Limb (tissue), 2 donors: ENCODE measurements around the gene ATP6V1G3.
"Not testable (repeated sequence)": the region's sequence is repeated elsewhere in the genome, so short reads cannot be mapped to it uniquely, and the experiment has no call there.

Experiments used
- DNase-seq, 2 donors: peaks; one replicate each; pipeline ENCODE4 v3.0.0-alpha.2; 2016; ENCODE audit errors: extremely low spot score in 2 of 2

ATP6V1G3 gene

GRCh38 chr1:198497326-198498102 lies 43.0 kb downstream of the ATP6V1G3 start:
- no peak for DNase-seq

GRCh38 chr1:198496216-198497143 lies 44.0 kb downstream of the ATP6V1G3 start:
- no peak for DNase-seq

GRCh38 chr1:198495631-198496030 lies 44.8 kb downstream of the ATP6V1G3 start:
- DNase-seq = no peak

- DNase-seq = no peak
These were observed 45.8 kb downstream of the ATP6V1G3 start for GRCh38 chr1:198494658-198495103.

GRCh38 chr1:198494139-198494538 lies 46.3 kb downstream of the ATP6V1G3 start:
- DNase-seq = no peak

- DNase-seq = no peak
These were observed 47.2 kb downstream of the ATP6V1G3 start for GRCh38 chr1:198493329-198493728.

- no peak for DNase-seq
These were observed 47.6 kb downstream of the ATP6V1G3 start for GRCh38 chr1:198492872-198493271.

GRCh38 chr1:198491596-198491995 lies 48.9 kb downstream of the ATP6V1G3 start:
- no peak for DNase-seq

GRCh38 chr1:198491028-198491427 lies 49.5 kb downstream of the ATP6V1G3 start:
- DNase-seq = no peak

GRCh38 chr1:198490224-198490623 lies 50.3 kb downstream of the ATP6V1G3 start:
- no peak for DNase-seq

GRCh38 chr1:198486903-198487302 lies 53.6 kb downstream of the ATP6V1G3 start:
- DNase-seq = no peak

GRCh38 chr1:198483645-198484044 lies 56.8 kb downstream of the ATP6V1G3 start:
- no peak for DNase-seq

- DNase-seq = no peak
These were observed 57.5 kb downstream of the ATP6V1G3 start for GRCh38 chr1:198483006-198483405.

- DNase-seq = no peak
These were observed 58.8 kb downstream of the ATP6V1G3 start for GRCh38 chr1:198481661-198482060.

GRCh38 chr1:198480876-198481275 lies 59.6 kb downstream of the ATP6V1G3 start:
- DNase-seq = no peak

GRCh38 chr1:198477354-198477753 lies 63.1 kb downstream of the ATP6V1G3 start:
- not testable (repeated sequence) for DNase-seq
